Loucy (cell line): ENCODE data around the gene GTF3C1.

ENCODE experiments used
- H2AFZ ChIP-seq: fragments of 200-600 bp; sonication (generic); 2 replicates; pipeline ENCODE4 v1.6.0; 2016; ENCODE audit warnings: antibody characterized with exemption, mild to moderate bottlenecking, low read length, moderate library complexity
- H3F3A ChIP-seq: fragments of 200-600 bp; 2 replicates; pipeline ENCODE4 v1.6.0; 2016; ENCODE audit warnings: antibody characterized with exemption, low read depth, mild to moderate bottlenecking
- H3K27me3 ChIP-seq: fragments of 200-600 bp; sonication (generic); 2 replicates; pipeline ENCODE4 v1.6.1; 2014; ENCODE audit warnings: low read length, mild to moderate bottlenecking; ENCODE audit not compliant: insufficient read depth, poor library complexity, severe bottlenecking
- H3K36me3 ChIP-seq: fragments of 200-600 bp; sonication (generic); 2 replicates; pipeline ENCODE4 v1.6.1; 2016; ENCODE audit warnings: low read length; ENCODE audit not compliant: insufficient read depth
- H3K4me1 ChIP-seq: fragments of 200-600 bp; sonication (generic); 2 replicates; pipeline ENCODE4 v1.5.1; 2014; ENCODE audit warnings: low read length, mild to moderate bottlenecking; ENCODE audit not compliant: insufficient read depth, poor library complexity, severe bottlenecking
- H3K4me2 ChIP-seq: fragments of 200-600 bp; sonication (generic); 2 replicates; pipeline ENCODE4 v1.6.0; 2014; ENCODE audit warnings: antibody characterized with exemption, low read length, low read depth, mild to moderate bottlenecking; ENCODE audit not compliant: poor library complexity, severe bottlenecking
- H3K4me3 ChIP-seq: fragments of 200-600 bp; sonication (generic); 2 replicates; pipeline ENCODE4 v1.5.1; 2014; ENCODE audit warnings: low read length, mild to moderate bottlenecking, mixed read lengths; ENCODE audit not compliant: poor library complexity, severe bottlenecking
- H3K79me2 ChIP-seq: fragments of 200-600 bp; sonication (generic); 2 replicates; pipeline ENCODE4 v1.6.1; 2014; ENCODE audit warnings: low read length; ENCODE audit not compliant: insufficient read depth
- H3K9ac ChIP-seq: fragments of 200-600 bp; sonication (generic); 2 replicates; pipeline ENCODE4 v1.6.0; 2014; ENCODE audit warnings: mild to moderate bottlenecking, low read depth, low read length, moderate library complexity; ENCODE audit not compliant: poor library complexity, severe bottlenecking
- H3K9me2 ChIP-seq: fragments of 200-600 bp; sonication (generic); replicated peaks from 2 replicates; pipeline ENCODE4 v1.6.1; 2016; ENCODE audit warnings: low read depth, low read length, mixed read lengths
- H3K9me3 ChIP-seq: fragments of 200-600 bp; sonication (generic); 2 replicates; pipeline ENCODE4 v1.6.1; 2014; ENCODE audit warnings: mild to moderate bottlenecking, antibody characterized with exemption, low read length, low read depth; ENCODE audit not compliant: insufficient read depth
- H4K20me1 ChIP-seq: fragments of 200-600 bp; sonication (generic); 2 replicates; pipeline ENCODE4 v1.6.0; 2014; ENCODE audit warnings: antibody characterized with exemption, low read length, mild to moderate bottlenecking; ENCODE audit not compliant: insufficient read depth, poor library complexity, severe bottlenecking
- CTCF ChIP-seq: fragments of 200-600 bp; sonication (generic); conservative IDR thresholded peaks from 2 replicates; pipeline ENCODE4 v1.5.1; 2014; ENCODE audit warnings: mild to moderate bottlenecking, antibody characterized with exemption, low read length
- EZH2phosphoT487 ChIP-seq: fragments of 200-600 bp; IDR thresholded peaks from 2 replicates; pipeline ENCODE4 v1.6.1; 2018; ENCODE audit warnings: antibody characterized with exemption, mild to moderate bottlenecking, moderate library complexity, borderline replicate concordance

The GTF3C1 gene

GRCh38 chr16:27481282-27481934 is 68.3 kb downstream of the GTF3C1 start:
- Histone ChIP-seq H2AFZ (no peak overlapping the region), H3K4me2 (no peak overlapping the region), H3F3A (no peaks in the 10 kb centered on the region), H3K79me2 (no peaks in the 10 kb centered on the region), H3K9ac (no peak overlapping the region), H3K36me3 (peaks cover 77% of the 10 kb centered on the region; the same call in 1 of the 2 replicates), H3K4me1 (no peaks in the 10 kb centered on the region), H3K9me2 (no peaks in the 10 kb centered on the region), H4K20me1 (no peaks in the 10 kb centered on the region), H3K9me3 (no peaks in the 10 kb centered on the region), H3K4me3 (no peak overlapping the region), H3K27me3 (no peaks in the 10 kb centered on the region)
- TF ChIP-seq EZH2phosphoT487 (no peak), CTCF (no peak)

GRCh38 chr16:27480761-27481160 is 69.0 kb downstream of the GTF3C1 start:
- no peaks in the 10 kb centered on the region for H3K9me2 ChIP-seq
- H3F3A ChIP-seq, result no peaks in the 10 kb centered on the region
- TF ChIP-seq CTCF, result no peak
- TF ChIP-seq EZH2phosphoT487, result no peak
- H3K9me3 ChIP-seq, result no peaks in the 10 kb centered on the region
- no peaks in the 10 kb centered on the region for H4K20me1 ChIP-seq
- H3K4me3 ChIP-seq, result no peak overlapping the region
- H3K36me3 ChIP-seq, result peaks cover 81% of the 10 kb centered on the region; the same call in 1 of the 2 replicates
- H2AFZ ChIP-seq, result no peak overlapping the region
- H3K4me1 ChIP-seq, result no peaks in the 10 kb centered on the region
- no peaks in the 10 kb centered on the region for H3K27me3 ChIP-seq
- H3K4me2 ChIP-seq, result no peak overlapping the region
- H3K79me2 ChIP-seq, result no peaks in the 10 kb centered on the region
- no peak overlapping the region for H3K9ac ChIP-seq

GRCh38 chr16:27476240-27476639 is 73.5 kb downstream of the GTF3C1 start:
- H3K4me3 ChIP-seq, result no peak overlapping the region
- H3F3A ChIP-seq, result no peaks in the 10 kb centered on the region
- no peak overlapping the region for H2AFZ ChIP-seq
- H3K9me2 ChIP-seq, result no peaks in the 10 kb centered on the region
- H3K4me1 ChIP-seq, result no peaks in the 10 kb centered on the region
- TF ChIP-seq EZH2phosphoT487 (no peak), CTCF (no peak)
- no peaks in the 10 kb centered on the region for H3K79me2 ChIP-seq
- no peaks in the 10 kb centered on the region for H4K20me1 ChIP-seq
- no peak overlapping the region for H3K4me2 ChIP-seq
- no peaks in the 10 kb centered on the region for H3K9me3 ChIP-seq
- H3K27me3 ChIP-seq, result no peaks in the 10 kb centered on the region
- H3K36me3 ChIP-seq, result peaks cover 77% of the 10 kb centered on the region; the same call in 1 of the 2 replicates
- H3K9ac ChIP-seq, result no peak overlapping the region
